GM18873 (cell line): Measurements from ENCODE around the gene TIMELESS.
"Not testable (repeated sequence)": the region's sequence is repeated elsewhere in the genome, so short reads cannot be mapped to it uniquely, and the experiment has no call there.

Experiments used
- ATAC-seq: cut with Tn5 transposase; IDR thresholded peaks from one replicate; pipeline ENCODE4 v1.9.1; 2021; ENCODE audit warnings: mild to moderate bottlenecking, moderate library complexity, moderate number of reproducible peaks; ENCODE audit not compliant: unreplicated experiment, low FRiP score

The TIMELESS gene

DNA sequence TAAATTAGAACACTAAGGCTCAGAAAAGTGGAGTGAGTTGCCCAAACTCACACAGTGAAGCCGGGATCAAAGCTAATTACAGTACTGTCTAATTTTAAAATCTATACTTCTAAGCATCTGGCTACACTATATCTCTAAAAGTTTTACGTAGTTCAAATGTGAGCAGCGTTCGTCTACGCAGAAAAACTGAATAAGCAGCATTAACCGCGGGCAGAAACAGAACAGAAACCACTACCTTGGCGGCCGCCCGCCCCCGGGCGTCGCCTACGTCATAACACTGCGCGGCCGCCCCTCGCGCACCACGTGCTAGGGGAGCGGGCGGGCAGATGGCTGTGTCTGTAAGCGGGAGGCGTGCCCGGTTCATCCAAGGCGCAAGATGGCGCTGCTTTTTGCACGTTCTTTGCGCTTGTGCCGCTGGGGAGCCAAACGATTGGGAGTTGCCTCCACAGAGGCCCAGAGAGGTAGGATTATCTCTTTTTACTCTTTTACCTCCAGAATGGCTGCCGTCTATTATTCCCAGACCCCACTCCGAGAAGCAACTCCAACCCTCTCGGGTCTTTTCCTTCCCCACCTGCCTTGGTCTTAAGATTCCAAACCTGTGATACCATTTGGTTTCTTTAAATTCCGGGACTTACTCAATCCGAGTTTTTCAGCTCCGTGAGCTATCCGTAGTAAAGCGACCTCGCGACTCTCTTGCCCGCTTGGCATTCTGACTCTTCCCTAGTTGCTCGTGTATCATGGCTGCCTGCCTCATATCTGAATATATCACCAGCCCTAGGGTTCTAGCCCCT lies 19.2 kb upstream of the TIMELESS start, which contains the start of gene SPRYD4:
TSS of gene SPRYD4 (plus strand) at position 363 of the 791 bp plus-strand sequence. CDS start at position 377, 14 bp downstream.
- peak; percentile 73 for ATAC-seq

DNA sequence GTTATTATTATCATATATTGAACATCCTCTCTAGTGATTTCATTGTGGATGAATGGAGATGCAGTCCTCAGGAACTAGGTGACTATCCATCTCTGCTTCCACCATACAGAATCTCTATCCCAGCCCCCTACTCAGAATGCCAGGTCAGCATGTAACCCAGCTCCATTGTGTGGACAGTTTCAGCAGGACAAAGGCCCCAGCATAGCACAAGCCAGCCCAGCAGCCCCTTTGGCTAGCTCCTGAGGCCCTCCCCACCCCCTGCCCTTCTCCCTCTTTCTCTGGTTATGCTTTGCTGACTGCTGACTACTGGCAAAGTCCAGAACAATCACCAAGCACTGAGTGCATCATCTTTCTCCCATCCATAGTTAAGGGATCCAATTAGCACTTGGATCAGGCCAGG lies 13.3 kb upstream of the TIMELESS start:
- ATAC-seq = no peak

DNA sequence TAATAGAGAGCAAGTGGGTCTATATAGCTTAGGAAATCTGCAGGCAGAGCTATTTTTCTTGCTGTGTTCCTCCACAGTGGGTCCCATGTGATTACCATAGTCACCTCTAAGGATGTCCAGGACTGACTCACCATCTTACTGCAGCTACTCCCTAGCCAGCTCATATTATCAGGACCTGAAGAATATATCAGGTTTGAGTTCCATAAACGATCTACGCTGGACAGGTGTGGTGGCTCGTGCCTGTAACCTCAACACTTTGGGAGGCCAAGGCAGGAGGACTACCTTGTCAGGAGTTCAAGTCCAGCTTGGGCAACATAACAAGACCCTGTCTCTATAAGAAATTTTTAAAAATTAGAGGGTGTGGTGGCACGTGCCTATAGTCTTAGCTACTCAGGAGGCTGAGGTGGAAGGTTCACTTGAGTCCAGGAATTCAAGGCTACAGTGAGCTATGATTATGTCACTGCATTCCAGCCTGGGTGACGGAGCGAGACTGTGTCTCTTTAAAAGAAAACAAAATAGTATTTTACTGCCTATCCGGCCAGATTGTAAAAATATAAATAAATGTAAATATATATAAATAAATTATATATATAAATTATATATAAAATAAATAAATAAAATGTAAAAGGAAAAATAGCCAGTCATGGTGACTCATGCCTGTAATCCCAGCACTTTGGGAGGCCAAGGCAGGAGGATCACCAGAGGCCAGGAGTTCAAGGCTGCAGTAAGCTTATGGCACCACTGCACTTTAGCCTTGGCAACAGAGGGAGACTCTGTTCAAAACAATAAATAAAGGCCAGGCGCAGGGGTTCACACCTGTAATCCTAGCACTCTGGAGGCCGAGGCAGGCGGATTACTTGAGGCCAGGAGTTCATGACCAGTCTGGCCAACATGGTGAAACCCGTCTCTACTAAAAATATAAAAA lies 12.3 kb upstream of the TIMELESS start:
- ATAC-seq = no peak

DNA sequence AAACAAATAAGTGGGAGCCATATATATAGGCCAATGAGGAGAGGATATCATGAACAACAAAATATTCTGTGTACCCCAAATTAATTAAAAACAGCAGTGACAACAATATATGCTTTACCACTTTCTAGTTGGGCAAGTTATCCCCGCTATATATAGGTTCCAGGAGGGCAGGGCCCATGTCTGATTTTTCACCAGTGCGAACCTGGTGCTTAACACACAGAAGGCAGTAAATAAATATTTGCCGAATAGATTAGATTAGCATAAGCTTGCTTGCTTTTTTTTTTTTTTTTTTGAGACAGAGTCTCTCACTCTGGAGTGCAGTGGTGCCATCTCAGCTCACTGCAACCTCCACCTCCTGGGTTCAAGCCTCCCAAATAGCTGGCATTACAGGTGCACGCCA lies 8.6 kb upstream of the TIMELESS start:
- no peak for ATAC-seq

DNA sequence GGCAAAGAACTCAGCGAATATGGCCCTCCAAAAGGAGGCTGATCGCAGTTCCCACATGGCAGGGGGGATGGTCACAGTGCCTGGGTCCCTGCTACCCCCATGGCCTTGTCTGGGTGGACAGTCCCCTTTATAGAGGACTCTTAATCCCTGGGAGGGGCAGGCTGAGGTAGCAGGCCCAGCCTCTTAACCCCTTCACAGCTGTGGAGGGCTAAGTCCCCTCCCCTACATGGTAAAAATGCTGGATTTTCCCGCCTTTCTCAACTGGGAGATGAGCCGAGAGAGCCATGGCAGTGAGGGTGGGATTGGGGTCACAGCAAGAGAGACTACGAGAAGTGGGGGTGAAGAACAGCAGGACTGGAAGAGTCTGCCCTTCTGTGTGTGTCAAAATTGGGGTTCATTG lies 5.3 kb upstream of the TIMELESS start, which contains the start of gene MIP:
TSS of gene MIP (minus strand) at position 101 of the 400 bp plus-strand sequence. CDS start at position 57, 44 bp downstream.
- ATAC-seq = no peak

DNA sequence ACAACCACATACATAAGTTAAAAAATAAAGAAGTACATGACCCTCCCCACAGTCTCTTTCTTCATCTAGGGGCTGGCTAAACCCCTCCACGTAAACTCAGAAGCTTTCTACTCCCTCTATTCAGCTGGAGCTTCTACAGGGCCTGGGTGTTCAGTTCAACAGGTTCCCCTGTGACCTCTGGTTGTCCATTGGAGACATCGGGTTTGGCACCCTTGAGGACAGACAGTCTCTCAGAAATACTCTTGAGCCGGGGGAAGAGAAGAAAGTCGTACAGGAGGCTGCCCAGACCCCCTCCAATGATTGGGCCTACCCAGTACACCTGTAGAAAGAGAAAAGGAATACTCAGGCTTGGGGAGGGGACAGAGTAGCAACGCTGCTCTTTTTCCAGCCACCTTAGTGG lies 1.9 kb upstream of the TIMELESS start:
- no peak for ATAC-seq

DNA sequence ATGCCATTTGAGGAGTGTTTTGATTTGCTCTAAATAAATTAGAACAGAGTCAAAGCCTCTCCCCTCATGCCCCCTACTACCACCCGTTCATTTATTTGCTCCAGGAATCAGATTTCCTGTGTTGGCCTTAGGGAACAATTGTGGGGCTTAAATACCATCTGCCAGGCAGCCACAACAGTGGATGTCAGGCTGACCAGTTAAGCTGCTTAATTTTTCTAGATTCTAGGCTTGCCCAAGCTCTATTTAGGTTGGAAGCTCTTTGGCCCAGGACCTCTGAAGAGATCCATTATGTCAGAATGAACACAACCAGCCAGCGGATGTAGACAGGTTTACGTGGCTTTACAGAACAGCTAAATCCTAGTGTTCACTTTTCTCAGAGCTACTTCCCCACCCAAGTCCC lies 1.0 kb upstream of the TIMELESS start:
- no peak for ATAC-seq

DNA sequence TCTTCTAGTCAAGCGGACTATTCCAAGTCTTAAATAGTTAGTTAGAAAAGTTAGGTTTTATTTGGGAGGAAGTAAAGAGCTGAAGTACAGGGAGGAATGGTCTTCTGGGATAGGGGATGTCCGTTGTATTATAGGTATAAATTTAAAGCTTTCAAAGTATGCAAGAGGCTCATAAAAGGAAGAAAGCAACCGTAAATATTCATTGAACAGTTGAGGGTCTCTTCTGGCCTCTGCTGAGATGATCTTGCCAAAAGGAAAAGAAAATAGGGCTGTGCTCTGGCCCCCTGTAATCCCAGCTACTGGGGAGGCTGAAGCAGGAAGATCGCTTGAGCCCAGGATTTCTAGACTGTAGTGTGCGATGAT lies 377 bp upstream of the TIMELESS start:
- ATAC-seq = no peak

DNA sequence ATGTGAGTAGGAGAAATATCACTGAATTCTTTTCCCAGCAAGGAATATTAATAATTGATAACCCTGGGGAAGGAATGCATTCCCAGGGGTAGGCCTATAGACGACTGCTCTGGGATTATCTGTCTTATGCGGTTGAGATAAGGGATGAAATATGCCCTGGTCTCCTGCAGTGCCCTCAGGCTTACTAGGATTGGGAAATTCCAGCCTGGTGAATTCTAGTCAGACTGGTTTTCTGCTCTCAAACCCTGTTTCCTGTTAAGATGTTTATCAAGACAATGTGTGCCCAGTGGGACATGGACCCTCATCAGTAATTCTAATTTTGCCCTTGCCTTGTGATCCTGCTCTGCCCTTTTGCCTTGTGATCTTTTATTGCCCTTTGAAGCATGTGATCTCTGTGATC lies 6.0 kb downstream of the TIMELESS start:
- not testable (repeated sequence) for ATAC-seq

DNA sequence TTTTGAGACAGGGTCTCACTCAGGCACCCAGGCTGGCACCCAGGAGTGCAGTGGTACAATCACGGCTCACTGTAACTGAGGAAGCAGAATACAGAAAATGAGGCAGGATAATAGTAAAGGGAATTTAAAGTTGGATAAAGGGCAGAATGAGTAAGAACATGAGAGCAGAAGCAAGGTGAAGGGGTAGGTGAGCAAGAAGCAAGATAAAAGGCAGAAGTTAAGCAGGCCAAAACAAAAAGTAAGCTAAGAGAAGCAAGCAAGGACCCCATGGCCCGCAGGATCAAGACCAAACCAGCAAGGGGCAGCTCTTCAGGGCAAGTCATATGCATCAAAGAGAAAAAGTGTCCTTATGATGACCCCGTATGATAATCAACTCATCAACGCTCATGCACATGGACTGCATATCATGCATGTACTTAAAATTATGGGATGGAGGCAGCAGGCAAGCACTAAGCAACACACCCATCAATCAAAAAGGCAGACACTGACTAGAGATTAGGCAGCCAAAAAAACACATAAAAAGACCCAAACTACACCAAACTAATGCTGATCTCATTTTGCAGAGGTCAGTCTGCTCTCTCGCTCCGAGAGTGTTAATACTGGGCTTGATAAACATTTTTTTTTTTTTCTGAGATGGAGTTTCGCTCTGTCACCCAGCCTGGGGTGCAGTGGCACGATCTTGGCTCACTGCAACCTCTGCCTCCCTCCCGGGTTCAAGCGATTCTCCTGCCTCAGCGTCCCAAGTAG lies 11.6 kb downstream of the TIMELESS start:
- ATAC-seq = no peak

DNA sequence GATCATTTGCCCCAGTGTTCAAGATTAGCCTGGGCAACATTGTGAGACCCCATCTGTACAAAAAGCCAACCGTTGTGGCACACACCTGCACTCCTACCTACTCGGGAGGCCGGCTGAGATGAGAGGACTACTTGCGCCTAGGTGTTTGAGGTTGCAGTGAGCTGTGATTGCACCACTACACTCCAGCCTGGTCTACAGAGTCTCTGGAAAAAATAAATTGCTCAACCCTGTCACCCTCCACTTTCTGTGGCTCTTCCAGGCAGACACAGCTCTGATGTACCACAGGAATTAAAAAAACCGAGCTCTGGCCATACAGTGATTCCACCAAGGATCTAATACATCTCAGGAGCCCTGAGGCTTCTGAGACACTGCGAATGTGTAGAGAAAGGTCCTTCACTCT lies 14.4 kb downstream of the TIMELESS start:
- ATAC-seq = no peak

DNA sequence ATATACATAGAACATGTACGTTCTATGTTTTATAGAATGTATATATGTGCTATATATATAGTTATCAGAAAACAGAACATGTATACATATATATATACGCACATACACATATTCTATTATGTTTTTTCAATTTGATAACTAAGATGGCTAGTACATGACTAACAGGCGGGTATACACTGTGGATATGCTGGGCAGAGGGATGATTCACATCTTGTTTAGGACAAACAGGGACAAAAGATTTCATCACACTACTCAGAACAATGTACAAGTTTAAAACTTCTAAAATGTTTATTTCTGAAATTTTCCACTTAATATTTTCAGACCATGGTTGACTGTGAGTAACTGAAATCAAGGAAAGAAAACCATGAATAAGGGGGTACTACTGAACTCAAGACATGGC lies 17.4 kb downstream of the TIMELESS start:
- no peak for ATAC-seq

DNA sequence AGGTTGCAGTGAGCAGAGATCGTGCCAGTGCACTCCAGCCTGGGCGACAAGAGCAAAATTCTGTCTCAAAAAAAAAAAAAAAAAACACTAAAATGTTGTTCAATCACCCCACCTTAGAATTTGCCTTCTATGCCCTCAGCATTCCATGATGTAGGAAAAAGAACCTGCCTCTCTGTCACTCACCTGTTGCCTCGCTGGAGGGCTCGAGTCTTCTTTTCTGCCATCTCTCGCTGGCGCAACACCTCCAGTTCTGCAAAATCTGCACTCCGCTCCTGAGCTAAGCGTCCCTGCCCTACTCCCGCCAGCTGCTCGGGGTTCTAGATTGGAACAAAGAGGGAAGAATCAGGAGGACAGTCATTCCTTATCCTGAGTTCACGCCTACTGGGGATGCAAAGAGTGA lies 17.9 kb downstream of the TIMELESS start:
- no peak for ATAC-seq

DNA sequence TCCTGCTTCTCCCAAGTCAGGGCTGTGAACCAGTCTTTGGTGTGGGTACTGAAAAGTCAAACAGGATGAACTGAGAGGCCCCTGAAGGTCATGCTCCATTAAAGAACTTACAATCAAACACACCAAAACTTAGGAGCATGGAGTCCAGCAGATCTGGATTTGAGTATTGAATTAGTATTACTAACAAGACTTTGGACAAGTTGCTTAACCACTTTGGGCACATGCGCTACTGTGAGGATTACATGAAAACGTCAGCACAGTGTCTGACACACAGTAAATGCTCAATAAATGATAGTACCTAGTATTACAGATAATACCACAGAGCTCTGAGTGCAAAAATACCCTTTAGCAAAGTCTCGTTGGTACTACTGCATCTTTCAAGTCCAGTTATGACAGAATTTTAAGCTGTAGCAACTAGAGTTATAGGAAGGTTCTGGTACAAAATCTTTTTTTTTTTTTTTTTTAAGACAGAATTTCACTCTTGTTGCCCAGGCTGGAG lies 23.2 kb downstream of the TIMELESS start:
- no peak for ATAC-seq

DNA sequence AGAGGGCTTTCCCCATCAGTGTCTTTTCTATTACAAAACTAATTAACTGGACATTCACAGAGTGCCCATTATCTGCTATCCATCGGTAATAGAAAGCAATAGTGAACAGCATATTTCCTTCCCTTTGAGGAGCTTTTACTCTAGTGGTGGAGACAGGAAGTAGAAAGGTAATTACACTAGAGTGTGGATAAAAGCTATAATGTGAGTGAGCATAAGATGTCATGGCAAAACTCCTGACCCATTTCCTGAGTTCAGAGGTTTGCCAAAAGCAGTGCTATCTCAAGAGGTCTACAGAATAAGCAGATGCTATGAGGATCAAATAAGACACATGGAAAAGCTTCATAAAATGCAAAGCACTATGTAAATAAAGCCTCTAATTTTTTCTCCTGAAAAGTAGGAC lies 24.0 kb downstream of the TIMELESS start:
- no peak for ATAC-seq

DNA sequence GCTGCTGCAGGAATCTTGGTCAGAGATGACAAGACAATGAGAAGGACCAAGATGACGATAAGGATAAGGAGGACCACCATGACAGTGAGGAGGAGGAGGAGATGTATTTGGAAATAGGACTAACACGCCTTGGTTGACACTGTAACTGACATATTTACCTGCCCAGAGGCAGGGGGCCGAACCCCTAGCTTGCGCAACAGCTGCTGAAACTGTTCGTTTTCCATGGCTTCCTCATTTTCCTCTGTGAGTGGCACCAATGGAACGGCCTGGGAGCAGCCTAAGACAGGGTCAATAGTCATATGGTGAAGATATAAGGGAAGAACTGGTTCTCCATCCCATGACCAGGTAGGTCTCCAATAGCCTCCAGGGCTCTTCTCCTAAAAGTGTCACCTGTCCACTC lies 28.8 kb downstream of the TIMELESS start:
- ATAC-seq = no peak

DNA sequence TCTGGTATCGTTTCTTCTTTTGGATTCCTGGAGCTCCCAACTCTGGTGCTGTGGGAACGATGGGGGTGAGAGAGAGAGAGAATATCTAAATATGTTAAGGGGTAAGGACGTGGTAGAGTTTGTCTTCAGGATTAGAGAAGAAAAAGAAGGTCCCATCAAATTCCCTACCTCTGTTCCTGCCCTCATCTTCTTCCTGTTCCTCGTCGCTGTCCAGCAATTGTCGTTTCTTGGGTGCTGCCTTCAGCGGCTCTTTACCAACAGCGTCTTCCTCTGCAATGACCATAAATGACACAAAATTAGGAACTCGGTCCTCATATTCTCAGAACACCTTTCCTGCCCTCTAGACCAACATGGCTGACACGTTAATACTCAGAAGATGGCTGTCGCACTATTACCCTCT lies 31.5 kb downstream of the TIMELESS start:
- ATAC-seq = no peak

DNA sequence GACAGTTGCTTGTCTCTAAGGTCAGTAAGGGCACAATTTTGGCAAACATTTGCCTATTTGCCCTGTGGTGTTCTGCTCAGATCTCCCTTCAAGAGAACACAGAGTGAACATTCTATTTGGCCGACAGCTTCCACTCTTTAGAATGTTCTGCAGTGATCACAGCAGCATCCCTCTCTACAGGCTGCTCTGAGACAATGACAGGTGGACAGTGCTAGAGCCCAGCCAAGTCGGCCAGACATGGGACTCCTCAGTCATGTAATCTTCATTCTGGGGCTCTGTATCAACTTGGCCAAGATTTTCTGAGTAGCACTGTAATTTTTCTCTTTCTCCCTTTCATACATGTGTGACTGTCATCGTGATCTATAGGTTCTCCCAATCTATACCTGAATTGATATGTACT lies 34.8 kb downstream of the TIMELESS start:
- ATAC-seq = no peak

DNA sequence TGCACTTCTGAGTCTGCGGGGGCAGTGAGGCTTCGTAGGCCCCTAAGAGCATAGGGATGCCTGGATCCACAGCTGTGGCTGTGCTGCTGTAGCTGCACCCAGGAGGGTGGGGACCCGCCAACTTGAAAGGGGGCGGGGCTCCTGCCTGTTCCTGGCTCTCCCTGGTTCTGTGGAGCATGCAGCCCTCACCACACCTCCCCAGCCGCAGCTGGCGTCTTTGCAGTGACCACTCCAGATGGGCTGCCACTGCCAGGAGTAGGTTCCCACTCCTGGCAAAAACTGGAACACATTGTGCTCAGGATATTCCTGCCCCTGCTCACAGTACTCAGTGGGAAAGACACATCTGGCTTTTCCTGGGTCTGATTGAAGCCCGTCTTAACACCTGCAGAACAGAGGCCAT lies 35.8 kb downstream of the TIMELESS start:
- no peak for ATAC-seq

DNA sequence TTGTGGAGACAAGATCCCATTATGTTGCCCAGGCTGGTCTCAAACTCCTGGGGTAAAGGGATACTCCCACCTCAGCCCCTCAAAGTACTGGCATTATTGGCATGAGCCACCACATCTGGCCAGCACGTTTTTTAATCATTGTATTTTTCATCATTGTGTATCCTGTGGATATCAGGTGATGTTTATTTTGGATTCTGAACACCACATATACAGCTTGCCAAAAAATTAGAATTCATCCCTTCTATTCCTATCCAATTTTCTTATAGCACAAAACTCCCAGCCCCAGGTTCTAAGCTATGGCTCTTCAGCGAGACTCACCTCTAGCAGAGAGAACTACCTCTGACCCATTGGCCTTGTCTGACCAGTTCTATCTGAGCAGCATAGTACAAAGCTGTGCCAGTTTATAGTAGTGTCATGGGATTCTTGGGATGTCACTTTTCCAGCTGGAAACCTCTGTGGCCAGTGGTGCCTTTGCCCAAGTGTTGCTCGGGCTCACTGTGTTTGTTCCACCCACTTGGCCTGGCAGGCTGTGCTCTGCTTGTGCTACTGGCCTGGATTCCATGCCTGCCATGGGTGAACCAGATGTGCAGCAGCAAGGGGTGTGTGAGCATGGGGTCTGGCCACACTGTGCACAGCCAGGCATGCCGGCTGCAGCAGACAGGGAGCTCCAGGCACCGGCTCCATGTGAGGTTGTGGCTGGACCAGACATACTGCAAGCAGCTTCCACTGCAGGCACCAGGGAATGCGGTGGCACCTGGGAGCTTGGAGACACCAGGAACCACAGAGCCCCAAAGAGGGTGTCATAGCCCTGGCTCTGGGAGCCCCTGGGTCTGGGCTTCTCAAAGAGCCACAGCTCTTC lies 37.2 kb downstream of the TIMELESS start:
- ATAC-seq = no peak
